HEK293T (cell line): ENCODE measurements around the gene FN3KRP.

ENCODE experiments used
- FOXK2 ChIP-seq: fragments of 450-650 bp; IDR thresholded peaks from 2 replicates; pipeline ENCODE4 v1.6.1; 2016; ENCODE audit warnings: mild to moderate bottlenecking
- TF ChIP-seq, protein P1 (sequence below): fragments of 450-650 bp; IDR thresholded peaks from 2 replicates; pipeline ENCODE4 v1.6.1; 2016

DNA sequence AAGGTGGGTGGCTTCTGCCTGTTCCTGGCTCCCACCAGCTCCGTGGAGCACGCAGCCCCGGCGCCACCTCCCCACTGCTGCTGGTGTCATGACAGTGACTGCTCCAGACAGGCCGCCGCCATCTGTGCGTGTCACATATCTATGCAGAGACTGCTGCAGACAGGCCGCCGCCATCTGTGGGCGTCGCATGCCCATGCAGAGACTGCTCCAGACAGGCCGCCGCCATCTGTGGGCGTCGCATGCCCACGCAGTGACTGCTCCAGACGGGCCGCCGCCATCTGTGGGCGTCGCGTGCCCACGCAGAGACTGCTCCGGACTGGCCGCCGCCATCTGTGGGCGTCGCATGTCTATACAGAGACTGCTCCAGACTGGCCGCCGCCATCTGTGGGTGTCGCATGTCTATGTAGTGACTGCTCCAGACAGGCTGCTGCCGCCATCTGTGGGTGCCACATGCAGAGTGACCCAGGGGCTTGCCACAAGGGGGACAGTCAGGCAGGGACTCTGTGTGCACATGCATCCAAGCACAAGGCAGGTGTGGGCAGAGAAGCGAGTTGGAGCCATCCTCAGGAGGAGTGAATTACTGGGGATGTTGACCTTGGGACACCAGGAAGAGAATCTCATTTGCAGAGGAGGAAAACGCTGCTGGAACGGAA lies 3.3 kb upstream of the FN3KRP start:
- TF ChIP-seq, protein P1, sequence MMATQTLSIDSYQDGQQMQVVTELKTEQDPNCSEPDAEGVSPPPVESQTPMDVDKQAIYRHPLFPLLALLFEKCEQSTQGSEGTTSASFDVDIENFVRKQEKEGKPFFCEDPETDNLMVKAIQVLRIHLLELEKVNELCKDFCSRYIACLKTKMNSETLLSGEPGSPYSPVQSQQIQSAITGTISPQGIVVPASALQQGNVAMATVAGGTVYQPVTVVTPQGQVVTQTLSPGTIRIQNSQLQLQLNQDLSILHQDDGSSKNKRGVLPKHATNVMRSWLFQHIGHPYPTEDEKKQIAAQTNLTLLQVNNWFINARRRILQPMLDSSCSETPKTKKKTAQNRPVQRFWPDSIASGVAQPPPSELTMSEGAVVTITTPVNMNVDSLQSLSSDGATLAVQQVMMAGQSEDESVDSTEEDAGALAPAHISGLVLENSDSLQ = no peak
- no peak for TF ChIP-seq FOXK2
